HG03457 (cell line): ENCODE results near the gene HECTD1.
"Not testable (repeated sequence)": the region's sequence is repeated elsewhere in the genome, so short reads cannot be mapped to it uniquely, and the experiment has no call there.

Source experiments
- ATAC-seq: cut with Tn5 transposase; IDR thresholded peaks from one replicate; pipeline ENCODE4 v1.9.1; 2021; ENCODE audit warnings: moderate number of reproducible peaks; ENCODE audit not compliant: unreplicated experiment

The HECTD1 gene

DNA sequence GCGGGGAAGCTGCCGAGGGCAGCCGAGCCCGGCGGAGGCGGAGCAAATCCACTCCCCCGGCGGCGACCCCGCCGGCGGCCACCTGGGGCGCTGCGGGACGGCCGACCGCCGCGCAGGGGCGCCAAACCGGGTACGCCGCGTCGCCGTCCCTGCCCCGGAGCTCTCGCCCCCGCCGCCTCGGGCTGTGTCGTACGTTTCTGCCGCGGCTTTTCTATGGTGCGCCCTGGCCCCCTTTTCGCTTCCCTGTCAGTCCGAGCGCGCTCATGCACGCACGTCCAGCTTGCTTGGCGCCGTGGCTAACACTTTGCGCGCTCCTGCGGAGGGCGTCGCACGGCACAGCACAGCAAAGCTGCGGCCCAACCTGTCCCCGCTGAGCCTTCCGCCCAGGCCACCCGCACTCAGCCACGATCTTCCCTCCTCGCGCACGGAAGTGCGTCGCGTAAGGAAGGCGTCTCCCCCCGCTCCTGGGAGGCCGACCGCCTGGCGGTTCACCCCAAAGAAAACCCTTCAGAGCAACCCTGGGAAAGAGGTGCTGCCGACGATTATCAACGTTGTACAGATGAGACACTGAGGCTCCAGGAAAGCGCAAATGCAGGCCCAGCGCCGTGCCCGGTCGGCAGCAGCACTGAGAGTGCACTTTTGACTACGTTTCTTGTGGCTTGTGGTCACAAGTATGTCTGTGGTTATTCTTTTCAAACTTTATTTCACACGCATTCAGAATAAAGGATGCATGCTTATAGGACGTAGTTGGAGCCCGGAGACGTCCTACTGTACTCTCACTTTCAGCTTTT is at the start of gene HECTD1:
TSS of gene HECTD1 (minus strand) at position 39 of the 791 bp plus-strand sequence. CDS start 1,857 bp downstream, outside the sequence.
- peak; percentile 62 for ATAC-seq

- no peak for ATAC-seq
Observed at GRCh38 chr14:31257244-31257553, 49.6 kb upstream of the HECTD1 start.

GRCh38 chr14:31256534-31257243 is 49.1 kb upstream of the HECTD1 start:
- ATAC-seq: no peak

- not testable (repeated sequence) for ATAC-seq
Observed at GRCh38 chr14:31255918-31256317, 48.3 kb upstream of the HECTD1 start.

- no peak for ATAC-seq
Observed at GRCh38 chr14:31255286-31255685, 47.7 kb upstream of the HECTD1 start.

GRCh38 chr14:31253746-31254471 is 46.3 kb upstream of the HECTD1 start:
- ATAC-seq: no peak

- ATAC-seq: no peak
Observed at GRCh38 chr14:31252865-31253264, 45.3 kb upstream of the HECTD1 start.

- no peak for ATAC-seq
Observed at GRCh38 chr14:31251028-31251958, 43.7 kb upstream of the HECTD1 start.

DNA sequence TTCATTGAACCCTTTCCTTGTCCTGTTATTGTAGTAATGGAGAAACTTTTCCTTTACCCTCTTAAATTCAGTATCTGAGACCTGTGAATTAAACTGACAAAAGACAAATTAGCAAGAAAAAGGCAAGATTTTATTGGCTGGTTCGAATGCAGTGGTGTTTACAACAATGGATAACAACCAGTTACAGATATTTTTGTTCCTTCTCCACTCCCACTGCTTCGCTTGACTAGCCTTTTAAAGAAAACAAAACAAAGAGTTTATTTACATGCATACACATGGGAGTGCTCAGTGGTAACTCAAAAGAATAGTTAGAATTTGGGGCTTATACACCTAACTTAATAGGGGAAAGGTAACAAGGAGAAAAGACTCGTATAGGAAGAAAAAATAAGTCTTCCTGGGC is 37.0 kb upstream of the HECTD1 start:
- no peak for ATAC-seq

DNA sequence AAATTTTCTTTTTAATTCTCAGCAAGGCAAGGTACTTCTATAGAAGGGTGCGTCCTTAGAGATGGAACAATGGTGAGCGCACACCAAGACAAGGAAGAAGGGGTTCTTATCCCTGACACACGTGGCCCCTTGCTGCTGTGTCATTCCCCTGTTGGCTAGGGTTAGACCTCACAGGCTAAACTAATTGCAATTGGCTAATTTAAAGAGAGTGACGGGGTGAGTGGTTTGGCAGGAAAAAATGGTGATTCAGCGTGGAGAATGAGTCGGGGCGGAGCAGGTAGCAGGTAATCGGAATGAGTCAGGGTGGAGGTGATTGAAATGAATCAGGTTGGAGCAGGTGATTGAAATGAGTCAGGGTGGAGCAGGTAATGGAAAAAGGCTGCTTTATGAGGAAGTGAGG is 36.3 kb upstream of the HECTD1 start:
- ATAC-seq: no peak

- not testable (repeated sequence) for ATAC-seq
Observed at GRCh38 chr14:31242161-31242940, 34.8 kb upstream of the HECTD1 start.

DNA sequence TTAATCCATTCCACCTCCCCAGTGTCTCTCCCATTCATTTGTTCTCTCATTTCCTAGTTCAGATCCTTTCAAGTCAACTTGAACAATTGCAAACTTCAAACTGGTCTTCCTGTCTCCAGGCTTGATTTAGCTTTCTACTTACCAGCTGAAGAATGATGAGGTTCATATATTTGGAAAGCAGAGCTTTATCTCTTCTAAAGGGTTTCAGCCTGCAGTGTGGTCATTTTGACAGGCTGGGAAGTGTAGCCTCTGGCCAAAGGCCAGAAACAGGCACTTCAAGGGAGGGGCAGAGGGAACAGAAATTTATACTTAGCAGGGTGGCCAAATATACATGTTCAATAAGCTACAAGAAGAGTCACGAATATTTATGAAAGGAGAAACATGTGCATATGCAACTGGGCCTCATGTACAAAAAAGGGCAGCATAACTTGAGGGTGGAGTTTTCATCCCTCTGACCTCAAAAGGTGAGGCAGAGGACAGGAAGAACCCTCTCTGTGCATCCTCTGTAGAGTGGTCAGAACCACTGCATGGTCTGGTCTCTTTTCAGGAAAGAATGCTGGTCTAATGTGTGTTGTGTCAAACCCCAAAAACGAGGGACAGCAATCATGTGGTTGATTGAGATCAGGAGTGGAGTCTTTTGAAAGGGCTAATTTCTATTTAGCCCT is 34.0 kb upstream of the HECTD1 start:
- ATAC-seq: no peak

DNA sequence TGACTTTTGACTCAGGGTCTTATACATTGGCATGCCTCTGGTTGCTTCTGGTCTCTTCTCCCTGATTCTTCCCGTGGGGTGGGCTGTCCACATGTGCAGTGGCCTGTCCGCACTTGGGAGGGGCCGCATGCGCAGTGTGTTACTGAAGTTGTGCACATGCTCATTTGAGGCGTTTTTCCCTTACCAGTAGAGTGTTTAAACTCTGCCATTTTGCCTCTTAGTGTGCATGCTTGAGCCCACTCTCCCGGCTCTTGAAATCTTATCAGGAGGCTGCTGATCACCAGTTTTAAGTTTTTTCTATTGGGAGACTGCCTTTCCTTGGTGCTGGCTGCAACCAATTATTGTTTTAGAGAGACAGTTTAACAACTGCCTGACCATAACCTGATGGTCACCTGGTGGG is 32.1 kb upstream of the HECTD1 start:
- ATAC-seq: no peak

- ATAC-seq: no peak
Observed at GRCh38 chr14:31235462-31235861, 27.9 kb upstream of the HECTD1 start.

DNA sequence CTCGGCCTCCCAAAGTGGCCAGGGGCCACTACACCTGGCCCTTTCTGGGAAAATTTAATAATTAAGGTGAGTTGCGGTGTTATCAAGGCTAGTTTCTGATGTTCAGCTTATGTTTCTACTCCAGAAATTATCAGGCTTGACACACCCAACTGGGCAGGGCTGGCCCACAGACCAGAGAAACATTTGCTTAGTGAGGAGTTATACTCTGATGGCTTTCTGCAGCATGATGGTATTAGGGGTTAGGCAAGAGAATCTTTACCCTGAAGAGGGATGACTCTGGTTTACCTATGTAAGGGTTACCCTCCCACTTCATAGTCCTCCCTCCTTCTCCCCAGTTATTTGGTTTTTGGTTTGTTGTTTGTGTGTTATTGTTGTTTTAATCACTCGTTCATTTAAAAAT is 24.5 kb upstream of the HECTD1 start:
- no peak for ATAC-seq

GRCh38 chr14:31231272-31231671 is 23.7 kb upstream of the HECTD1 start:
- not testable (repeated sequence) for ATAC-seq

DNA sequence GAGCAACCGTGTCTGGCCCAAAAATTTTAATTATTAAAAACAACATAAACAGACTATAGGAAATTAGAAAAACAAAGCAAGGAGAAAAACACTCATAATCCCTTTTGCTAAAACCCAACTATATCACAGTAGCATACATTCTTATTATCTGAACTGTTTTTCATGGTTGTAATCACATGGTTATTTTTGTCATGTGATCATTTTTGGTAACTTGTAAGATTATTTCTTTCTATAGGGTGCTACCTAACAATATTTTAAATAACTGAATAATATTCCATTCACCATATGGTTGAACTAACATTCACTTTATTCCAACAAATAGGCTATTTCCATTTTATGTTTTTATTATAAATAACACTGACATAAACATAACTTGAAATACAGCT is 23.0 kb upstream of the HECTD1 start:
- no peak for ATAC-seq

GRCh38 chr14:31229638-31230572 is 22.3 kb upstream of the HECTD1 start:
- no peak for ATAC-seq
